ENCODE data around the gene ARHGEF4.
A peak's percentile ranks its signal among the peaks of the same experiment; 100 is the strongest.

The ARHGEF4 gene

DNA sequence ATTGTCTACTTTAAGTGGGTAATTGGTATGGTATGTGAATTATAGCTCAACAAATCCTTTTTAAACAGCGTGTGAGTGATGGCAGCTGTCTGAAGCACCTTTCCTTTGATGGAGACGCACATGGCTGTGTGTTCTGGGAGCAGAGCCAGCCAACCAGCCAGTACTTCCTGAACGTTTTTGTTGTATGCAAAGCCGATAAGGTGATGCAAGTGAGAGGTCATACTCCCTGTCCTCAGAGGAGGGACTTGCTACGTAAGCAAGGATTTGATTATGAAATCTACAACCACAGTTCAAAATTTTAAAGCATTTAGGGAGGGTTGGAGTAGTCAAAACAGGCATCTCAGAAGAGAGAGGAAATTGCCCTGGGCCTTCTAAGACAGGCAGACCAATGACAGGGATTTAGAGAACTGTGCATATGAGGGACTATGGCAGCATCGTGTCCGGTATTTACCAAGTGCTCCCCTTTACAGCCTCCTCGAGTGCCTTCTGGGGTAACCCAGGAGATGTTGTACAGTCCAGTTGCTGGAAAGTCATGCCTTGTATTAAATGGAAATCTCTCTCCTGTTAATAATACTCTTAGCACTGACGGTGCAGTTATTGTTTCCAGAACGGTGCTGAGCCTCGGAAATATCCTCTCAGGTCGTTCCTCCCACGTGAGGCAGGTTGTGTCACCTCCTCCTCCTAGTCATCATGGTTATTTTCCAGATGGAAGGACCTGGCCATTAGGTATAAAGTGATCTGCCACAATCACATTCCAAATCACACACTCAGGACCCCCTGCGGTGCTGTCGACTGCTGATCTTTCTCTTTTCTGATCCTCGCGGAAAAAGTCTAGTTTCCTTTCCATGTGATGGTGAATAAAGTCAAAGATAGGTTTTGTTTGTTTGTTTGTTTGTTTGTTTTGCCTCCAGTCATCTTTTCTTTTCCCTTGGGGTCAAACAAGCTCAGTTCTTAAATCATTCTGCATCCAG, 28.4 kb downstream of the ARHGEF4 start:
- DNase-seq = peak; percentile 49

DNA sequence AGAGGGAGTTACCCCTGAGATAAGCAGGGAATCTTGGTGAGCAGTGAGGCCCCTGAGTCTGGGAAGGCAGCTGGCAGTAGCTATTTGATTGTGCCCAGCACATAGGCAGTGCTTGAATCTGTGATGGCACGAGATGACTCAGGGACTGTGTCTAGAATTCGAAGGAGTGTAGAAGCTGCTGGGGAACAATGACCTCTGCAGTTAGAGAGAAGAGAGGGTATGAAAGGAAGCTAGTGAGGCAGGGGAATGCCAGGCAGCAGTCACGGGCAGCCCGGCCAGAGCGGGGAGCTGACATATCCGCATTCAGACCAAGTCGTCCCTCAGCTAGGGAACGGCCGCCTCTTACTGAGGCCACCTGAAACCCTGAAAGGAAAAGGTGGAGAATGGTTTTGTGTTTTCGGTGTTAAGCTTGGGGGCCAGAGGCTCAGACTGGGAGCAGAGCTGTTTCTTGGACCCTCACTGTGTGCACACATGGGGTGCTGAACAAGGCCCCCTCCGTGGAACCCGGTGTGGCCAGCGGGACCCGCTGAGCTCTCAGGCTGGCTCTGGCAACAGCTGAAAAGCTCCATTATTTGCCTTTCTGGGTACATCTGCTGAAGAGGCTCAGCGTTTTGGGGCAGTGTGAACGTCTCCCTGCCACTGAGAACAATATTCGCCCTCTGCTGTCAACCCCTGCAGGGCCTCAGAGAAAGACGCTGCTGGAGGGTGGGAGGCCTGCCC, 32.9 kb downstream of the ARHGEF4 start:
- no peak for DNase-seq

DNA sequence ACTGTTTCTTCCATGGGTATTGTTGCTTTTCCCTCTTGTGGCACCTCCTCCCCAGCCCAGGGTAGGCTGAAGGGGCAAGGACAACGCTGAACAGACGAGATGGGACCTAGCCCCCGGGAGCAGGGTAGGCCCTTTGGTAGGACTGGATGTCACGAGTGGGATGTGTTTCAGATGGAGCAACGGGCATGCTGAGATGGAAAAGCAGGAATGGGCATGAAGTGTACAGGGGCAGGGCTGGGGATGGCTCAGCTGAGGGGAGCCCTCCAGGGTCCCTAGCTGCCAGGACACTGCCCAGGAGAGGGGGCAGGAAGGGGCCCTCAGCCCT, 33.4 kb downstream of the ARHGEF4 start:
- no peak for DNase-seq

DNA sequence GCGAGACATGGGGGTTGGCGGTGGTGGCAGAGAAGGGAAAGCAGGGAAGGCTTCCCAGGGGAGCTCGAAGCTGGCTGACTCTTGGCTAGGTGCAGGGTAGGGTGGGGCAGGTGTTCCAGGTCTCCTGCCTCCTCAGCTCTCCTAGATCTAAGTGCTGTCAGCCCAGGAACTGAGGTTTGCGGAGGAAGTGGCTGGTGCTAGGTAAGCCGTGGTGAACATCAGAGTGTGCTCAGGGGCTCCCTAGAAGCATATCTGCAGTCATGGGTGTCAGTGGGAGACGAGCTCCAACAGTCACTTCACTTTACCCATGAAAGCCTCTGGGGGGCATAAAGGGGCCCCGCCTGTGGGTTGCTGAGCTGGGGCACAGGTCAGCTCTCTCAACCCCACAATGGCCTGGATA, 34.1 kb downstream of the ARHGEF4 start:
- DNase-seq = no peak

DNA sequence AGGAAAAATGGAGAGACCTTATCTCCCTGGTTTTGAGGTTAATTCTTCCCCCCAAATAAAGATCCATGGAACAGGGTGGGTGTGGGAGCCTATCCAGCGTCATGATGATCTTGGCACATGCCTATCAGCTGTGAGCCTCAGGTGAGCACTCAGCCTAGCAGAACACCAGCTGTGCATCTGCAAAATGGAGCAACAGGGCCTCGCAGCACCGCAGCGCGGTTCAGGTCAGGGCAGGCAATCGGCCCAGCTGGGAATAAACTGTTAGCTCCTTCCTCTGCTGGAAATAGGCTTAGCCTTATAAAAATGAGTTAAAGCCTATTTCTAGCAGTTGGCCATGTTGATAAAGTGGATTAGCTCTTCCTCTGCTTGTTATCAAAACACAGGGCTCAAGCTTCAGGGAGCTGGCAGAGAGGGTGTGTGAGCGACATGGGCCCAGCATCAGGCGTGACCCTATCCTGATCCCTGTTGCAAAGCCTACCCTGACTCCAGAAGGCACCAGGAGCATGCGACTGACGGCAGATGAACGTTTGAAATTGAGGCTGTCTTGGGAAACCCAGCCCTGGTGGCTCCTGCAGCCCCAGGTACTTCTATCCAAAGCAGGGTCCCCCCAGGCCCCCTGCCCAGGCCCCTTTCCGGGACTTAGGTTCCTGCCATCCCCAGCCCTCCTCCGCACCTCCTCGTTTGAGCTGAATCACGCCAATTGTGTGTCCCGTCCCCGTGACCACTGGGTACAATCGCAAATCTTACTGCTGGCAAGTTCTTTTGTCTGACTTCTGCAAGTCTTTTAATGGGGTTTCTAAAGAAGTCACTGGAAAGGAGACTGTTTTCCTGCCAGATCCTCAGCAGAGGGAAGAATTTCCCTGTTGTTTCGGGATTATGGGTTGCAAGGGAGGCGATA, 35.4 kb downstream of the ARHGEF4 start:
- no peak for DNase-seq

DNA sequence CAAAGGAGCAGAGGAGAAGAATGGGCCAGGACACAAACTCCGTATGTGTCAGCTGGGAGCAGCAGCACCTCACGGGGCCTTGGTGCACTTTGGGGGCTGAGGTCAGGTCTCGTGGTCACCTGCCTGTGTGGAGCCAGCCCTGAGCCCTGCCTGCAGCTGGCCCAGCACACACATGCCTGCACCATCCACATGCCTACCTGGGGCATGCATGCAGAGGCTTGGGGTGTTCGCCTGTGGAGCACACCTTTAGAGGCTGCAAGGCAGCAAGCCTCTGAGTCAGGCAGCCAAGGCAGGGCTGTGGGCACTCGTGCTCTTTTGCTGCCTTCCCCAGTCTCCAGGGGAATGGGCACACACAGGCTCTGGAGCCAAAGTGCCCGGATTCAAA, 36.0 kb downstream of the ARHGEF4 start:
- DNase-seq = no peak

DNA sequence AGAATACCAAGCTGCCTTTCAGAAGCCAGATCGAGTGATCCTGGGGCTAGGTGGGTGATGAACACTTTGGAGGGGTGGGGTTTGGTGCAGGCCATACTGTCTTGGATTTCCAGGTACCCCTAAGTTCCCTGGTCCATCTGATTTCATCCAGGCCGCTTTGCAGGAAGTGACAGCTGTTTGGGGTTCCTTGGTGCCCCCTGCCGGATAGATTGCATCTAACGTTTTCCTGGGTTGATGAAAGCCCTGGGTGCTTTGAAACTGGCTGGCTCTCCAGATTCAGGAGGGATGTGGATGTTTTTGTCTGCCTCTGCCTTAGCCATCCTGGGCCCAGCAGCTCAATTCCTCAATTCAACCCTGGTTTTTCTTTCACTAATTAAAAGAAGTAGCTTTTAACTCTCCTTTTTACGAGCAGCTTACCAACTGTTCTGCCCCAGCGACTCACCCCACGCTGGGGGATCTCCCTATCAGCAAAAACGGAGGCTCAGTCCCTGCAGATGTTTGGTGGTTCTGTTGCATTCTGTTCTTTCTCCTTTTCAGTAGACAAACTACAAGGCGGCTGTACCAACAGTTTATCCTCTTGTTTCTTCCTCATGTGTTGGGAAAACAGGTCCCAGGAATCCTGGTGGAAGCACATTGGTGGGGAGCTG, 37.1 kb downstream of the ARHGEF4 start:
- peak; percentile 31 for DNase-seq

DNA sequence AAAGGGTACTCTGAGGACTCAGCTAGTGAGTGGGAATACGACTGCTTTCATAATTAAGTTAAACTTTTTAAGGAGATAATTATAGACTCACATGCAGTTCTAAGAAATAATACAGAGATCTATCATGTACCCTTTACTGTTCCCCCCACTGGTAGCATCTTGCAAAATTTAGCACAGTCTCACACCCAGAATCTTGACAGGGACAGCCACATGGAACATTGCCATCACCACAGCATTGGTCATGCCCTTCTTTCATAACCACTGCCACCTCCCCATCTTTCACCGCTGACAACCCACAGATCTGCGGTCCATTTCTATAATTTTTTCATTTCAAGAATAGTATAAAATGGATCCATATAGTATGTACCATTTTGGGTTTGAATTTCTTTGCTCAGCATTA, 37.8 kb downstream of the ARHGEF4 start:
- DNase-seq = no peak

DNA sequence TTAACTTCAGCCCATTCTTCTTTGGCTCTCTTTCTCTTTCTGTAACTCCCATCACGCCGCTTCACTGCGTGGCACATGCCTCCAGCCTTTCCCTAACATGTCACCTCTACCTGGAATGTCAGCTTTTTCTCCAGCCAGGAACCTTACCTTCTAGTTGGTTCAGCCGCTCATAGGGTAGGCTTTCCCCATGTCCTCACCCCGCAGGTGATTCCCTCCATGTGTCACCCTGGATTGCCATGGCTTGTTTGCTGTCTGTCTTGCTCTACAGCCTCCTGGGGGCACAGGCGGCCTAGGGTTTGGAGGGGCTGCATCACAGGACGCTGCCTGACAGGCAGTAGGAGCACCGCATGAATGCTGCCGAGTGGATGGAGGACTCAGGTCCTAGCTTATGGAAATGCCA, 39.2 kb downstream of the ARHGEF4 start:
- no peak for DNase-seq

DNA sequence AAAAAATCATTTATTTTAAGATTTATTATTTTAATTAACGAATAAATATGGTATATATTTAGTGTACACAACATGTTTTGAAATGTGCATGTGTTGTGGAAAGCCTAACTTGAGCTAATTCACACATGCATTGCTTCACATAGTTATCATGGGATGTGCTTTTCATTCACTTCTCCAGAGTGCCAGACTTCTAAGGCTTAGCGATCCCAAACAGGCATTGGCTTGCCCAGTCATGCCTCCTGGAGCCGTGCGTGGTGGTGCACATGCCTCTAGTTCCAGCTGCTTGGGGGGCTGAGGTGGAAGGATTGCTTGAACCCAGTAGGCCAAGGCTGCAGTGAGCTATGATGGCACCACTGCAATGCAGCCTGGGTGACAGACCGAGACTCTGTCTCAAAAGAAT, 40.5 kb downstream of the ARHGEF4 start:
- no peak for DNase-seq

DNA sequence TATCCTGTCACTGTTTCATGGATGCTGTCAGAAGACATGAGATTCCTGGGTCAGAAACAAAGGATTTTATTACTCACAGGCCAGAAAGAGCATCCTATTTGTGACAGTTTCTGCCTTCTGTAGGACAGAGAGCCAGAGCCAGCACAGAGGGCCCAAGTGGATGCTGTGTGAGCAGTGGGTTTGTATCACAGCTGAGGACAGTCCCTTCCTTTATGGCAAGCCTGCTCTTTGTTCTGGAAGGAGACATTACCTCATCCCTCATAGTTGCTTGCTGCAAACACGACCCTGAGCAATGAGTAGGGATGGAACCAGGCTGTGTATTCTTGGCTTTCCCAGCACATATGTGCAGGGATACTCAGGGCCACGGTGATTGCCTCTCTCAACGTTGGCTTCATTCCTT, 41.6 kb downstream of the ARHGEF4 start:
- DNase-seq = no peak

DNA sequence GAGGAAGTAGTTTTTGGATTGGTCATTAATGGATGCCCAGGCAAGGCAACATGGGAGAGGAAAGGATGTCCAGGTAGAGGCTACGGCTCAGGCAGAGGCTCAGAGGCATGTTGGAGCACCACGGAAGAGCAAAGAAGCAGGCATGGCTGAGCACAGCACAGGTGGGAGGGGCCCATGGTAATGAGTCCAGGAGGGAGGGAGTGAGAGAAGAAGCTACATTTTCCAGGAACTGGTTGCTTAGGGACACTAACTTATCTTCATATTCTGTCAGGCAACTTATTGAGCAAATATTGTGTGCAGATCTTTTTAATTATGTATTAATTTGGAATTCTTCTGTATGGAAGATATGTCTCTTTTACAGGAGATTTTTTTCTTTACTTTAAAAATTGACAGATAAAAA, 42.2 kb downstream of the ARHGEF4 start:
- DNase-seq = no peak

DNA sequence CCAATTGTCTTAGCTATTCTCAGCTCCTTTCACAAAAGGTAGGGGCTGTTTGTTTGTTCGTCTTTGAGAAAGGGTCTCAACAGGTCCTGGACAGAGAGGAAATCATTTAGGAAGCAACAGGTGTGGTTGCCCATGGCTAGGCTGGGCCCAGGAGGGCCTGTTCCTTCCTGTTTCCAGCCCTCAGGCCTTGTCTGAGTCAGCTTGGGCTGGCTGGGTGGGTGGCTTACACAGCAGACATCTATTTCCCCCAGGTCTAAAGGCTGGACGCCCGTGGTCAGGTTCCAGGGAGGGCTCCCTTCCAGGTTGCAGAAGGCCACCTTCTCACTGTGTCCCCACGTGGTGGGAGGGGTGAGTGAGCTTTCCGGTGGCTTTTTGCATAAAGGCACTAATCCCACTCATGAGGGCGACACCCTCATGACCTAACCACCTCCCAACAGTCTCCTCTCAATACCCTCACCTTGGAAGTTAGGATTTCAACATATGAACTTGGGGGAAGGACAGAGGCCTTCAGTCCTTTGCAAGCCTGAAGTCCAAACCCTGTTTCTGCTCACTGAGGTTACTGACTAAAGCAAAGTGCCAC, 45.5 kb downstream of the ARHGEF4 start:
- no peak for DNase-seq

DNA sequence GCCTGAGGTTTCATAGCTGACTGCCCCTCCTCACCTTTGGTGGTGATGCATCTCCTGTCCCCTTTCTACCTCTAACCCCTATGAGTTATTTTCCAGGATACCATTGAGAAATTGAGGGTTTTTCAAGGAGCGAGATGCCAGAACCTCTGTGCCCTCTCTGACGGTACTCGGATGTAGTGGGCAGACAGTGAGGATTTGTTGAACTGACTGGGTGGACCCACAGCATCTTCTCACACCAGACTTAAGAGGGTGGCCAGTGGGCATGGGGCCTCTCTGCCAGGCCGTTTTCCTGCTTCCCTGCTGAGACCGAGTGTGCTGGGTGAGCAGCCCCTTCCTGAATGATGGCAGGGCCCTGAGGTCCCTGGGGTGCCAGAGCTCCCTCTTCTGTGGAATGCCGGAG, 46.3 kb downstream of the ARHGEF4 start:
- DNase-seq = no peak

DNA sequence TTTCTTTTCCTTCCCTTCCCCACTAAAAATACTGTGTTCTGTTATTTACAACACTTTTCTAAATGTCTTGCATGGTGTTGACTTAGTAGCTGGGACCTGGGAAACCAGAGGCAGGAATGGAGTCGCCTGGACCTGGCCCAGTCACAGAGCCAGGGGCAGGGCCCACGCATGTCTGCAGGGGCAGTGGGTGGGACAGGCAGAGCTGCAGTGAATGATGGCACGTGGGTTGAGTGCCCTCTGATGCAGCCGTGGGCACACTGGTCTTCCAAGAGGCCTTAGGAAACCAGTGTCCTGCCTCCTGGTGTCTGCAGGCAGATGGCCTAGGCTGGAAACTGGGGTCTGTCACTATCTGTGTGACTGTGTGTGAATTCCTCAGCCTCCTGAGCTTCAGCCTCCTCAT, 46.8 kb downstream of the ARHGEF4 start:
- no peak for DNase-seq

DNA sequence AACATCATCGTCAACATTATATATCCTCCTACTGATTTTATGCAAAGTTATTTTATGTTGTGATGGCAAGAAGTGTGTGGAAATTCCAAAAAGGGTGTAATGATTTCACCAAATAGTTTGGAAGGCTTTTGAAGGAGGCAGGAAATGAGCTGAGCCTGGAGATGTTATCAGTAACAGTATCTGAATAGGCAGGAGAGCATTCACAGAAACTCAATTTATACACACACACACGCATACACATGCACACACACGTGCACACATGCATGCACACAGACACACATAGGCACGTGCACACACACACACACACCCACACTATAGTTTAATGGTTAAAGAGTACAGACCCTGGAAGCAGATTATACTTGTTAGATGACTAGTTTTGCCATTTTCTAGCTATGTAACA, 47.3 kb downstream of the ARHGEF4 start:
- DNase-seq = no peak

DNA sequence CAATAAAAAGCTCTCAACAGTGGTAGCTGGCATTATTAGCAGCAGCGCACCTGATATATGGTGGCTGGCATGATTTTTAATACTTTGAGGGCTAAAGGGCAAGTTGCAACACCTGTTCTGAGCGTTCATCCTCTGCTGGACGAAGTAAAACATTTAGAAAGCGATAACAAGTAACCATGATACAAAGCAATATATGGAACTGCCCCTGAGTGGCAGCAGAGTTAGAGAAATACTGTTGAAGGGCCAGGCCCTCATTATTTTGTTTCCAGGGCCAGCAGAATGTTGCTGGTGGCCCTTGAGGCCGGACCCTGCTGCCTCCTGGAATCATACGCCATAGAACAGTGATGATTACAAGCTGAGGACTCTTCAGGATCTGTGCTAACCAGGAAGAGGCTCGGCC, 47.8 kb downstream of the ARHGEF4 start:
- DNase-seq = no peak

DNA sequence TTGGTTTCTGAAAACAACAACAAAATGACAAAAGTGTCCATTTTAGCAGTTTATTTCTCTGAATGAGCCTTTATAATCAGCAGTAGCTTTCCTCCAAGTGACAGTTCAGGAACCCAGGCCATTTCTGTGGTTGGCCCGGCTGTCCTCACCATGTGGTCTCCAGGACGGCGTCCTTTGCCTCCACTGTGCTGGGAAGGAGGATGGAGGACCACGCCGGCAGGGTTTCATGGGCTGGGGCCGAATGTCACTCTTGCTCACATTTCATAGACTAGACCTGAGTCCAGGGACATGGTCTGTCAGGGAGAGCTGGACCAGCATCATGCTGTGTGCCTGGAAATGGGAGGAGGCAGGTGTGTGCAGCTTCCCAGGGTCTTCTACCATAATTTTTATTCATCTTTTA, 50.9 kb downstream of the ARHGEF4 start:
- no peak for DNase-seq

DNA sequence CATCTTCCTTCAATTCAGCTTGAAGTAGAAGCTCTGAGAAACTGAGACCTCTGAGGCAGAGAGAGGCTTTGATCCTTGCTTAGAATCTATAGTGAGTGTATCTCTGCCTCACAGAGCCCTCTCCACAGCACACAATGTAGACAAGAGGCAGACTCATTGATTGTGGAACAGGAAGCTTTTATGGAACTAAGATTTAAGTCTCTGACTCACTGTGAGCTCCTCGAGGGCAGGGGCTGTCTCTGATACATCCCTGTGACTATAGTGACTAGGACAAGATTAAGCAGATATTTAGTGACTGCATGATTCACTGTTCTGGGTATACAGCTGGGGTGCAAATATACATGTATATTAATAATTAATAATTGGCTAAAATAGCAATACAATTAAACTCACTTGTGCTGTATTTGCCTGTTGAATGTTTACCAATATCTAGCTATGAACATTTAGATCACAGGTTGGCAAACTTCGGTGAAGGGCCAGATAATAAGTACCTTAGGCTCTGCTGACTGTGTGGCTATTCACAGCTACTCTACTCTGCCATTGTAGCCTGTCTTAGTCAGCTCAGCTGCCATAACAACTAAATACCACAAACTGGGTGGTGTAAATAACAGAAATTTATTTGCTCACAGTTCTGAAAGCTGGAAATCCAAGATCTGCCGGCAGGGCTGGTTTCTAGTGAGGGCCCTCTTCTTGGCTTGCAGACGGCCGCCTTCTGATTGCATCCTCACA, 54.4 kb downstream of the ARHGEF4 start:
- DNase-seq = no peak

DNA sequence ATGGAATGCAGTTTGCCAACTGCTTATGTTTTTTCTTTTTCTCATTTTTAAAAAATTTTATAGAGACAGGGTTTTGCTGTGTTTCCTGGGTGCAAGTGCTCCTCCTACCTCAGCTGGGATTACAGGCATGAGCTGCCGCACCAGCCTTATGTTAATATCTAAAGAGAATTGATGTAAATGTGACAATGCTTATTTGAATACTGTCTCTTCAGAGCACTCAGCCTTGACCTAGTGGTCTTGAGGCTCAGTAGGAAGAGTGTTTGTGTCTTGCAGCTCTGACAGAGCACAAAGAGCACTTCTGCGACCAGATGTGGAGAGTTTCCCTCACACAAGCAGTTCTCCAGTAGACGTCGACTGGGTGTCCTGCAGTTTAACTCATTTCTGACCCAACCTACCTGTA, 55.3 kb downstream of the ARHGEF4 start:
- DNase-seq = no peak
